ENCODE results near the gene ELAVL3. TPM values are rescaled to one million over a fixed set of nuclear protein-coding genes. Genes with fewer than 3 reads are reported as not detected.
"Not testable (repeated sequence)": the region's sequence is repeated elsewhere in the genome, so short reads cannot be mapped to it uniquely, and the experiment has no call there.

Gene ELAVL3
- polyA plus RNA-seq, 1 donor, result not detected

DNA sequence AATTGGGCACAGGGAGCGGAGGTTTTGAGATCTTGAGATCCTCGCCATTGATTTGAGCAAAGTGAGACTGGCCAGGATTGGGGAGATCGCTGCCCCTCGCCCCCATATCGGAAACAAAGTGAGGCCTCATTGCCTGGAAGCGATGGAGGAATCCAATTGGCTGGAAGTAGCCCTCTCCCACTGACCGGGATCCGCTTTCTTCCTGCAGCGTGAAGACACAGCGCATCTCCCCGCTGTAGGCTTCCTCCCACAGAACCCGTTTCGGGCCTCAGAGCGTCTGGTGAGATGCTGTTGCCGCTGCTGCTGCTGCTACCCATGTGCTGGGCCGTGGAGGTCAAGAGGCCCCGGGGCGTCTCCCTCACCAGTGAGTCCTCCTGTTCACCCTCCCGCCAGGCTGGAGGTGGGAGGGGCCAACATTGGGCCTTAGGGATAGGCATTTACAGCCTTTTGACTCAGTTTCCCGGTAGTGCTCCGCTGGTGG, 45.0 kb downstream of the ELAVL3 start:
- DNase-seq, result no peak

DNA sequence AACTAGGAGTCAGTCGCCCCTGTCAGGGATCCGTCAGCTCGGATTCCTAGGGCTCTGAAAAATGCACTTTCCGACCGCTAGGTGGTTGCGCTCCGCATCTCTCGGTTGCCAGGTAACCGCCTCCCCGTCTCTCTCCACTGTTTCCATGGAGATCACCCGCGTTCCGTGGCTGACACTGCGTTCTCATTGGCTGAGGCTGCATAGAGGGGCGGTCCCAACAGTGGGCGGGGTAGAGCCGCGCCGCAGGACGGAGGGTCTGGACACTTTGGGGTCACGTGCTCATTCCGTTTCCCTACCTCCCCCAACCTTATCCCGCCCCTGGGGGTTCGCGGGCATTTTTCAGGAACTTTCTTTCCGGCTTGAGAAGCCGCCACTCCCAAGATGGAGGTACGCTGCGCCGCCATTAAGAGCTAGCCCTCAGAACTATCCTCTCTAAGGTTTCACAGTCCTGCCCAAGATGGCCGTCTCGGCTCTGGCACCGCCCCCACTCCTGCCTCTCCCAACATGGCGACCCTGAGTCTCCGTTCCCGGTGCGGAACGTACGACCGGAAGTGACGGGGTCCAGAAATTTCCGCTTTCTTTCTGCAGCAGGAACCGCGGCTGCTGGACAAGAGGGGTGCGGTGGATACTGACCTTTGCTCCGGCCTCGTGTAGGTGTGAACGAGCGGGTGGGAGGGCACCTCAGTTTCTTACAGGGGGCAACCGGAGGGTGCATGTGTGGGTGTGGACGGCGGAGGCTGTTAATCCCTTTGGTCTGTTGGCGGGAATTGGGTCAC, 45.6 kb downstream of the ELAVL3 start, which contains the start of the genes ODAD3 and PRKCSH:
ODAD3 (minus strand) TSS at position 65 of the 776 bp plus-strand sequence. CDS start 105 bp downstream, outside the sequence.
PRKCSH (plus strand) TSS at position 579 of the 776 bp plus-strand sequence. CDS start 483 bp downstream, outside the sequence.
- DNase-seq, result peak; percentile 99

DNA sequence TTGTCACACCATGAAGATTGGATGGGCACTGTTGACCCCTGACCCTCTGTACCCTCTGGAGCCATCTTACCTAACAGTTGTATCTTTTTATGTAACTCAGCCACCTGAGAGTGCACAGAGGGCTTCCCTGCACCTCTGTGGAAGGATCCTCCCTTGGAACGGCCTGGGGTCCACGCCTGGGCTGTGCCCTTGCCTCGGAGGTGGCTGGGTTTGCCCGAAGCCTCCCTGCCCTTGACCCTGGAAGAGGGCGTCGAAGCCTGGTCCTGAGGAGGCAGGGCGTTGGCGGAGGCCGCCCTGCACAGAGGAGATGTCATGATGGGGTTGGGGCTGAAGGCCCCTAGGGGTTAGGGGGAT, 46.2 kb downstream of the ELAVL3 start:
- no peak for DNase-seq

DNA sequence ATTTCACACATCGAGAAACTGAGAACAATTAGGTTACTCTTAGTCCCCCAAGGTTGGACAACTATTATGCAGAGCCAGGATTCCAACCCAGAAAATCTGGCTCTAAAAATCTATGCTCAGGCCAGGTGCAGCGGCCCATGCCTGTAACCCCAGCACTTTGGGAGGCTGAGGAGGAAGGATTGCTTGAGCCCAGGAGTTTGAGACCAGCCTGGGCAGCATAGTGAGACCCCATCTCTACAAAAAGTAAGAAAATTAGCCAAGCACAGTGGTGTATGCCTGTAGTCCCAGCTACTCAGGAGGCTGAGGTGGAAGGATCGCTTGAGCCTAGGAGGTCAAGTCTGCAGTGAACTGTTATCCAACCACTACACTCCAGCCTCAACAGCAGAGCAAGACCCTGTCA, 47.3 kb downstream of the ELAVL3 start:
- DNase-seq, result not testable (repeated sequence)

- no peak for DNase-seq
These were observed 54.2 kb downstream of the ELAVL3 start for GRCh38 chr19:11426656-11427055.

DNA sequence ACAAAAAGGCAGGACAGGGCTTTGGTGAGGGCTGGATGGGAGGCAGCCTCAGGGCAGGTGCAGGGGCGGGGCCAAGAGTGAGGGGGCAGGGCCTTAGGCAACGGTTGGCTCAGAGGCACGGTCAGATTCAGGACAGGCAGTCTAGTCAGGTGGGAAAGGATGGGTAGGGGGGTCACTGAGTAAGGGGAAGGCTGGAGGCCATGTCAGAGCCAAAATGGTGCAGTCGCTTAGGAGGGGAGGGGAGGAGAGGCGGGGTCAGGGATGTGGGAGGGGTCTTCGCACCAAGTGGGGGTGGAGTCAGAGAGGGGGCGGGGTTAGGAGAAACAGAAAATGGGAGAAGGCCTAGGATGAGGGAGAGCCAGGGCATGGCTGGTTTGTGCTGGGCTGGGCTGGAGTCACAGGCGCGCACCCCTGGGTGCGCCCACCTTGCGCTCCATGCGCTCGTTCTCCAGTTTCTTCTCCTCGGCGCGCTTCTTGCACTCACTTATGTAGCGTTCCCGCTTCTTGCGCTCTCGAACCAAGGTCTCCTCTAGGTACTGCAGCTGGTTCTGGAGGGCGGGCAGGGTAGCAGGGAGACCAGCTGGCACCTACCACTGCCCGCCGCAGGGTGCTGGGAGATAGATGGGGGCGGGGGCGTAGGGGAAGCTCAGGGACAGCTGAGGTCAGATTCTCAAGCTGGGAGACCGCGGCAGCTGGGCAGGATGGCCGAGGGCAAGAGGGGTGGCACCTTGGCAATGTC, 55.0 kb downstream of the ELAVL3 start:
- DNase-seq, result no peak

- DNase-seq, result no peak
These were observed 57.1 kb downstream of the ELAVL3 start for GRCh38 chr19:11423791-11424181.

GRCh38 chr19:11423164-11423790, 57.6 kb downstream of the ELAVL3 start:
- DNase-seq, result no peak

DNA sequence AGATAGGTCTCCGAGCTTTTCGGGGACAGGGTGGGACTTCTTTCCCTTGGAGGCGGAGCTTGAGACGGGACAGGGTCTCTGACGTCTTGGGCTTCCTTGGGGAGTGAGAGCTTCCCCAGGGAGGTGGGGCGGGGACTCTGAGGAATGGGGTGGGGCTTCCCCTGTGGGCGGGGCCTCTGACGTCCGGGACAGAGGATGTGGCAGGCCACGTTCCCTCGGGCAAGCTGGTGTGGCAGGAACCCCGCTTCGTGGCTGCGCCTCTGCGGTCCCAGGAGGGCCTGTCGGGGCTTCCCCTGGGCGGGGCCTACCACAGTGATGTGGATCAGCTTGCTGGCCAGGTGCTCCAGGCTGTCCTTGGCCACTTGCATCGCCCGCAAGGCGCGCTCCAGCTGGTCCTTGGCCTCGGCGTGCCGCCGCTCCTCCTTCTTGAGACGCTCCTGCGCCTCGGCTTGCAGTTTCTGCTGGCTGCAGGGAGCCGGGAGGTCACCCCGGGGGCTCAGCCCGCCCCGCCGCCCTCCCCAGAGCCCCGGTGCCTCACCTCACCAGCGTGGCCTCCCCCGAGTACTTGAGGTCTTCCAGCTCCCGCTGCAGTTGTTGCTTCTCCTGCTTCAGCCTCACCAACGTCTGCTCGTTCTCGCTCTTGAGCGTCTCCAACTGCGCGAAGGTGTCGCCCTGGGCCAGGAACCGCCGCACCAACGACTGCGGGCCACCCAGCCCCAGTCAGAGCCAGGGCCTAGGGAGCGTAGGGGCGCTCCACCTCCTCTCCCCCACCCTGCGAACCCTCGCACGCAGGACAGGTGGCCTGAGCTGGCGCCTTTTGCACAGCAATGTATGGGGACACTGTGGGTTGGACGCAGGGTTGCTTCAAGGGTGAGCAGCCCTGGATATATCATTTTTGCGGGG, 58.4 kb downstream of the ELAVL3 start:
- no peak for DNase-seq

DNA sequence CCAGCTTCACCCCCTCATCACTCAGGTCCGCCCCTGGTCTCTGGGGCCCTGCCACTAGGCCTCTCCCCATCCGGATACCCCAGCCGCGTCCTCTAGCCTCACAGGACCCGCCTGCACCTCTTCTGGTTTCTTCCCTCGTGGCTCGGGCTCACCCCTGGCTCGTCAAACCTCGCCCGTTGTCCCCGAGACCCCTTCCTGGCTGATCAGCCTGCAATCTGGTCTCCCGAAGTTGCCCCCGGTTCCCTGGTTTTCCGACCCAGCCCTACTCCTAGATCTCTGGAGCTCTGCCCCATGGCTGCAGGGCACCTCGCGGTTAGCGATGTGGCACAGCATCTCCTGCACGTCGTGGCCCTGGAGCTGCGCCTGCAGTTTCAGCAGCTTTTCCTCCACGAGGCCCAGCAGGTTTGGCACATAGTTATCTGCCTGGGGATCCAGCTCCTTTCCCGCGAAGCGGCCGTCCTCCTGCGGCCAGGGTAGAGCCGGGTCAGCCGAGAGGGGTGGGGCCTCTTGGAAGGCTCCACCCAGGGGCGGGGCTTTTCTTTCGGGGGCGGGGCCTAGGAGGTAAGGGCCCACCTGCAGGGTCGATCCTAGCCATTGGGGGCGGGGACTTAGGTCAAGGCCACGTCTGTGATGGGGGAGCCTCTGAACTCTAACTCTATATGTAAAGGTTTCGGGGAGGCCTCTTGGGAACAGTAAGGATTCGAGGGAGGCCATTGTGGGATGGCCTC, 59.3 kb downstream of the ELAVL3 start:
- DNase-seq, result no peak

DNA sequence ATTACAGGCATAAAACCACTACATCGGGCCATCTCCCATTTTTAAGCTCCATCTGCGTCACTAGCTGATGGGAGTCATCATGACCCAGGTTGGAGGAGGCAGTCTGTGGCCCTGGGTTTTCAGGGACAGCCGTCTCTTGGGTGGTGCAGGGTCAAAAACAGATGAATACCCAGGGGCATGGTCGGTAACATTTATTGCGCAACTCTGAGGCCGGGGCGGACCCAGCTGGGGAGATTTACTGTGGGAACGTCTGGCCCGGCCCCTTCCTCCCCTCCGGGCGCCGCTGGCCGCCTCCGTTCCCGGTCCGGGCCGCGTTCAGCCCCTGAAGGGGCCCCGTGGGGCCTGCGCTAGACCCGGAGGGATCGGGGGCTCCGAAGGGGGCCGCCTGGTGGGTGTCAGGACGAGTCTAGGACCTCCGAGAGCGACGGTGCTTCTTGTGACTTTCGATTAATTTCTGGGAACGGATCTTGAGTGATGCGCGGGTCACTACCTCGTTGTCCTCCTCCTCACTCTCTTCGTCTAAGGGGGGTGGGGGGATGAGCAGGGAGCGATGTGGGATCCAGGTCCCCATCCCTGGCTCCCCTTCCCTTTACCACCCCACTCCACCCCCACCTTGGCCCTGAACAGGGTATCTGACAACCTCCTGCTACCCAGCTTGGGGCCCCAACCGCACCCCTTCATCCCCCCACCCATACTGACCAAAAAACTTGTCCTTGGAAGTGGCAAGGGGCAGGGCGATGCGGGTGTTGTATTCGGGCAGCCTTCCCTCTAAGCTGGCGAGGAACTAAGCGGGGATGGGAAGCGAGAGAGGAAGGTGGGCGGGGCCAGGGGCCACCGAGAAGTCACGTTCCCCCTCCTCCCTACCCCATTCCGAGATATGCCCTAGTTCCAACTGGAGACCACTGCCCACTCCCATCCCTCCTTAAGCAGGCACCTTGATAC, 60.1 kb downstream of the ELAVL3 start:
- no peak for DNase-seq

DNA sequence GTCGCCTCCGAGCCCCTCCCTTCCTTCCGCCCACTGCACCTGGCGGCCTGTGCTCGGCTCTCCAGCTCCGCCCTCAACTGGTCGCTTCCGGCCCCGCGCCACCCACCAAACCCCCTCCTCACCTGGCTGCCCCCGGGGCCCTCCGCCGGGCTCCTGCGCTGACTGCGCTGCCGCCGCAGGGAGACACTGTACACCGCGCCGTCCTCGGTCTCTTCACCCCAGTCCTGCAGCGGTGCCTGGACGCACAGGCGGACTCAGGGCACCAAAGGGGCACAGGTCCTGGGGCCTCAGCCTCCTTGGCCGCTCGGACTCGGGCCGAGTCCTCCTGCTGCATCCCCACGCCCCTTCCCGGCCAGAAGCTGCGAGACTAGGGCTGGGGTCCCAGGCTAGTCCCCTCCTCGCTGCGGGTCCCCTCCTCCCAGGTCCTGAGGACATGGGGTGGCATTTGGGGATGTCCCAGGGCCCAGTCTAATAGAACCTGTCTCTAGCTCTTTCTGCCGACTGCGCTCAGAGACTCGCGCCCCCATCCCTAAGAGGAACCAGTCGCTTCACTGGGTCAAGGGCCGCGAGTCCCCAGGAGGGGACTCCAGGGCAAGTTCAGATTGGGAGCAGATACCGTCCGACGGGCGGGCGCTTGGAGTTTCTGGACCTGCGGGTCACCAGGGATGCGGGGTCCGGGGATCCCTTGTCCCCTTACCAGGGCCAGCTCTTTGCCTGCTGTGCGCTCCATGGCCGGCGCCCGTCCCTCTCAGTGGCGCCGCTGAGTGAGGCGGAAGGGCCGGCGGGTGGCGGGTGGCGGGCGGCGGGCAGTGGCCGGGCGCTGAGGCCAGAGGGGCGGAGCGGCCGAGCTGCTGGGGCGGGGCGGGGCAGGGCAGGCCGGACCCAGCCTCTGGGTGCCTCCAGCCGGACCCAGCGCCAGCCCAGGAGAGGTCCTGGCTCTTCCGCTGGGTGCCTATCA, 62.0 kb downstream of the ELAVL3 start, which contains the start of gene RGL3:
RGL3 (minus strand) TSS at position 766 of the 958 bp plus-strand sequence; CDS start at position 730, 36 bp downstream.
- no peak for DNase-seq

- DNase-seq, result no peak
These were observed 62.7 kb downstream of the ELAVL3 start for GRCh38 chr19:11418094-11418548.

GRCh38 chr19:11416346-11417052, 64.3 kb downstream of the ELAVL3 start:
- DNase-seq, result no peak

GRCh38 chr19:11414544-11414943, 66.3 kb downstream of the ELAVL3 start:
- no peak for DNase-seq

DNA sequence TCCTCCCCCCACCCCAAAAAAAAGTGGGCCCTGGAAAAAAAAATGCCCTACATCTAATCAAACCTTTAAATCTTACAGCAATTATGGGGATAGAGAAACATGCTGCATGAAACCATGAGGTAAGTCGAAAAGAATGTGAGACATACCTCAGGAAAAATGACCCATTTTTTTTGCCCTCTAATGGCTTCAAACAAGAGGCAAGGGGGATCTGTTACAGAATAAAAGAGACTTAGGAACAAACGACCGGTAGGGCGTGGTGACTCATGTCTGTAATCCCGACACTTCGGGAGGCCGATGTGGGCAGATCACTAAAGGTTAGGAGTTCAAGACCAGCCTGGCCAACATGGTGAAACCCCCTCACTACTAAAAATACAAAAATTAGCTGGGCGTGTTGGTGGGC, 70.2 kb downstream of the ELAVL3 start:
- no peak for DNase-seq

GRCh38 chr19:11408591-11408990, 72.3 kb downstream of the ELAVL3 start:
- no peak for DNase-seq

- DNase-seq, result not testable (repeated sequence)
These were observed 74.1 kb downstream of the ELAVL3 start for GRCh38 chr19:11406703-11407236.
